Measurements from ENCODE around the gene NCOA3.
A peak's percentile ranks its signal among the peaks of the same experiment; 100 is the strongest.

The NCOA3 gene

DNA sequence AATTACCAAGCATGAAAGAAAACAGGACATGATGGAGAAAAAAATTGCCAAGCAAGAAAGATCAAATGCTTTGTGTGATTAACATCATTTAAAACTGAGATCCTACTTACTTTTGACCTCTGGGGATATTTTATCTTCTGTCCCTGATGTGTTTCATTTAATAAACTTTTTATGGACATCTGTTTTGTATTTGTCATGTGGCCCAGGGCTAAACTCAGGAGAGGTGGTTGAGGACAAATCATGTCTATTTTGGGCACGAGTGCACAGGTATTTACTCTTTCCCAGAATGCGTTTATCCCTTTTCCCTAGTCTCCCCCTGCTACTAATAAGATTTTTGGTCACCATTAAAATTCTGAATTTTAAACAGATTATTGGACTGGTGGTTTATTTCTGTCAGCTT lies 128.2 kb downstream of the NCOA3 start:
- DNase-seq (ENCODE audit: low read depth, low spot score): no peak

DNA sequence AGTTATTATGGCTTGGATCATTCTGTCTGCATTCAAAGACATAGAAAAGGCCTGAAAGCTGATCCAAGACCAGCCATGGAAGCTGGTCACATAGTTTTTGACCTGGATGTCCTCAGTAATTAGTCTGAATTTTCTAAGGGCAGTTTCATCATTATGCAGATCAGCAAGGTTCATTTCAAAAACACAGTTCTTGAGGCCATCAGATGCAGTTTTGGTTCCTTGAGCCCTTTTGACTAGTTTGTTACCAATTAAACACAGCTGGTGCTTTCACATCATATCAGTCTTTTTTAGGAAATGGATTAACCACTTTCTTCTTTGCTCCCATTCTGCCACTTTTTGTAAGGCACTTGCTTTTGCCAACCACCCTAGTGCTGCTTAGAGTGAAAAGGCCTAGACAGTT lies 129.4 kb downstream of the NCOA3 start:
- no peak for DNase-seq (ENCODE audit: low read depth, low spot score)

DNA sequence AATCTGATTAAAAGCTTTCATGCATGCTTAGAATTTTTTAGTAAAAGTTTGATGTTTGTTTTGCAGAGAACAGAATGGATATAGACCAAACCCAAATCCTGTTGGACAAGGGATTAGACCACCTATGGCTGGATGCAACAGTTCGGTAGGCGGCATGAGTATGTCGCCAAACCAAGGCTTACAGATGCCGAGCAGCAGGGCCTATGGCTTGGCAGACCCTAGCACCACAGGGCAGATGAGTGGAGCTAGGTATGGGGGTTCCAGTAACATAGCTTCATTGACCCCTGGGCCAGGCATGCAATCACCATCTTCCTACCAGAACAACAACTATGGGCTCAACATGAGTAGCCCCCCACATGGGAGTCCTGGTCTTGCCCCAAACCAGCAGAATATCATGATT lies 133.6 kb downstream of the NCOA3 start:
- DNase-seq (ENCODE audit: low read depth, low spot score): no peak

DNA sequence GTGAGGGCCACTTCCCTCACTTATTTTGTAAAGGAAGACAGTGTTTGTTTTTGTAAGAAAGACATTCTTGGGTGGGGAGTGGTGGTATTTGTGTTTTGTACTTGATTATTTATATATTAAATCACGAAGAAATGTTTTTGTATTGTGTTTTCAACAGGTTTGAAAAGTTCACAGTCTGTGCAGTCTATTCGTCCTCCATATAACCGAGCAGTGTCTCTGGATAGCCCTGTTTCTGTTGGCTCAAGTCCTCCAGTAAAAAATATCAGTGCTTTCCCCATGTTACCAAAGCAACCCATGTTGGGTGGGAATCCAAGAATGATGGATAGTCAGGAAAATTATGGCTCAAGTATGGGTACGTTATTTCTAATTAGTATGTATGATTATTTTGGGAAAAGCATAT lies 137.2 kb downstream of the NCOA3 start:
- DNase-seq (ENCODE audit: low read depth, low spot score): no peak

DNA sequence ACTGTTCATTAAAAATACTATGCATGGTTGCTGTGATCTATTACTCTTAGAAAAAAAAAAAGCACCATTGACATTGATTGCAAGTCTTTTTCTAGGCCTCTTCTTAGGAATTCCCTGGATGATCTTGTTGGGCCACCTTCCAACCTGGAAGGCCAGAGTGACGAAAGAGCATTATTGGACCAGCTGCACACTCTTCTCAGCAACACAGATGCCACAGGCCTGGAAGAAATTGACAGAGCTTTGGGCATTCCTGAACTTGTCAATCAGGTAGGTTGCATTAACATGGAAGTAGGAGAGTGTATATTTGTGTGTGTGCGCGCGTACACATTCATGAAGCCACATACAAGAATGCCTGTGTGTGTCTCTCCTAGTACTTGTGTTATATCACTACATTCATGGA lies 140.4 kb downstream of the NCOA3 start:
- DNase-seq (ENCODE audit: low read depth, low spot score): no peak

DNA sequence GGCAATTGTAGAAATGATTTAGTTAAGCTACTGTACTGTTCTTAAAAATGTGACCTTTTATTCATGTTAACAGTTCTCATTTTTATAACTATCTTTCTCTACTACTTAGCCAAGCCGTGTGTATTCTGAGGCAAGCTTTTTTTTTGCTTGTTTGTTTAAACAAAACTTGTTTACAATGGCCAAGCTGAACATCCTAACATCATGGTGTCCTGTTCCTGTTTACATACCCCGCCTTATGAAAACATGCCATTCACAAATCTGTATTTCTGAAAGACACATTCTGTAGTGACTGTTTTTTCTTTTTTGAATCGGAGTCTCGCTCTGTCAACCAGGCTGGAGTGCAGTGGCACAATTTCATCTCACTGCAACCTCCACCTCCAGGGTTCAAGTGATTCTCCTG lies 140.9 kb downstream of the NCOA3 start:
- no peak for DNase-seq (ENCODE audit: low read depth, low spot score)

DNA sequence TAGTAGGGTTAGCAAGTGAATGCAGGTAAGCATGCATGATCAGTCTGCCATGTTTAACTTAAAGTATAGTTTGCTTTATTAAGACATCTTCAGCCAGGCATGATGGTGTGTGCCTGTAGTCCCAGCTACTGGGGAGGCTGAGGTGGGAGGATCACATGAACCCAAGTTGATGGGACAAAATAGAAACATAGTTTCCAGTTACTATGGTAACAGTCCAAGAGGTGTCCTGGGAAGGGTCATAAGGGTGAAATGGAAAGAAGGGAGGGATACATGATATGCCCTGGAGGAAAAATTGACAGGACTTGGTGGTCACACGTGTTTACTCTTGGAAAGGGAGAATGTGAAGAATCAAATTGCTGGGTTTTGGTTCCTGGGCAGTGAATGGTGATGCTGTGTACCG lies 143.9 kb downstream of the NCOA3 start:
- no peak for DNase-seq (ENCODE audit: low read depth, low spot score)

DNA sequence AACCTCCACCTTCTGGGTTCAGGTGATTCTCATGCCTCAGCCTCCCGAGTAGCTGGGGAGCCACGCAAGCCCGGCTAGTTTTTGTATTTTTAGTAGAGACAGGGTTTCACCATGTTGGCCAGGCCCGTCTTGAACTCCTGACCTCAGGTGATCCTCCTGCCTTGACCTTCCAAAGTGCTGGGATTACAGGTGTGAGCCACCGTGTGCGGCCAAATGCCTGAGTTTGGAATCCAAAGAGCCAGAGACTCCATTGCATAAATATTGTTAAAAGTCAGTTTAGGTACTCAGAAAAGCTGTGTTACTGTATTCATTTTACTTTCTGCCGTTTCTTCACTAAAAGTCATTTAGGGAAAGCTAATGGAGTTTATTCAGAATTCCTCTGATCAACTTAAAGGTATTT lies 146.3 kb downstream of the NCOA3 start:
- no peak for DNase-seq (ENCODE audit: low read depth, low spot score)

DNA sequence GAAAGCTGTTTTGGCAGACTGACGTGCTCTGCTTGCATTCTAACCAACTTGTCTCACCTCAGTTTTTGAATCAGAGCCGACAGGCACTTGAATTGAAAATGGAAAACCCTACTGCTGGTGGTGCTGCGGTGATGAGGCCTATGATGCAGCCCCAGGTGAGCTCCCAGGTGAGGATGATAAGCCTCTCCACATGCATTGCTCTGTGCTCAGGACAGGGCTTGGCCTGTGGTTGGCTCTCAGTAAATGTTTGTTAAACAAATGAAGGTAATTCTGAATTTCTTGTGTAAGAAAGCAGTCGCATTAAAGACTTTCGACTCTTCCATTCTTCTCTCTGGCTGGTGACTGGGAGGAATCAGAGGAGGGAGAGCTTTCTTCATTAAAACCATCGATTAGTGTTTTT lies 147.3 kb downstream of the NCOA3 start:
- no peak for DNase-seq (ENCODE audit: low read depth, low spot score)

DNA sequence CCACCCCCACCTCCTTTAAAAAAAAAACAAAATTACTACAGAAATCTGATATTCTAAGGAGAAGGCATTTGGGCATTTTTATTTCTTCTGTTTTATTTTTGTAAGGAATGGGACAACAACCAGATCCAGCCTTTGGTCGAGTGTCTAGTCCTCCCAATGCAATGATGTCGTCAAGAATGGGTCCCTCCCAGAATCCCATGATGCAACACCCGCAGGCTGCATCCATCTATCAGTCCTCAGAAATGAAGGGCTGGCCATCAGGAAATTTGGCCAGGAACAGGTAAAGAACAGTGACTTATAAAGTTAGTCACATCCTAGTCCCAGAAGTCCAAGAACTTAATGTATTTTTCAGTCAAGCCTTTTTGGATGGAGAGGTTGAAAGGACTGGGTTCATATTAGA lies 150.6 kb downstream of the NCOA3 start:
- no peak for DNase-seq (ENCODE audit: low read depth, low spot score)

DNA sequence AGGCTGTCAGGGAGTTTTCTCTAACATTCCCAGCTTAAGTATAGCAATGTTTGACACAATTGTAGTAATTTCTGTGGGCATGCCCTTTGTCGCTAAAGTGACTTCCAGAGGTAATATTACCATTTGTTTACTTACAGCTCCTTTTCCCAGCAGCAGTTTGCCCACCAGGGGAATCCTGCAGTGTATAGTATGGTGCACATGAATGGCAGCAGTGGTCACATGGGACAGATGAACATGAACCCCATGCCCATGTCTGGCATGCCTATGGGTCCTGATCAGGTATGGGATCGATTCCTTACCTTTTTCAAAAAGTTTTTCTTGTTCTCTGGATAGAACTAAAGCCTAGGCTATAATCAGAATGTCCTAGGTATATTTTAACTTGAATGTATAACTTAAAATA lies 151.1 kb downstream of the NCOA3 start:
- DNase-seq (ENCODE audit: low read depth, low spot score): no peak

DNA sequence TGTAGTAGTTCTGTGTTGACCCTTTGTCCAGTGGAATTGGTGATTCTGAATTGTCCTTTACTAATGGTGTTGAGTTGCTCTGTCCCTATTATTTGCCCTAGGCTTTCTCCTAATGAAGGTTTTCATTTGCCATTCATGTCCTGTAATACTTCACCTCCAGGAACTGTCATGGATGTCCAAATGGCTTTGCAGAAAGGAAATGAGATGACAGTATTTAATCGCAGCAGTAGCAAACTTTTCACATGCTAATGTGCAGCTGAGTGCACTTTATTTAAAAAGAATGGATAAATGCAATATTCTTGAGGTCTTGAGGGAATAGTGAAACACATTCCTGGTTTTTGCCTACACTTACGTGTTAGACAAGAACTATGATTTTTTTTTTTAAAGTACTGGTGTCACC lies 152.2 kb downstream of the NCOA3 start:
- DNase-seq (ENCODE audit: low read depth, low spot score): no peak

DNA sequence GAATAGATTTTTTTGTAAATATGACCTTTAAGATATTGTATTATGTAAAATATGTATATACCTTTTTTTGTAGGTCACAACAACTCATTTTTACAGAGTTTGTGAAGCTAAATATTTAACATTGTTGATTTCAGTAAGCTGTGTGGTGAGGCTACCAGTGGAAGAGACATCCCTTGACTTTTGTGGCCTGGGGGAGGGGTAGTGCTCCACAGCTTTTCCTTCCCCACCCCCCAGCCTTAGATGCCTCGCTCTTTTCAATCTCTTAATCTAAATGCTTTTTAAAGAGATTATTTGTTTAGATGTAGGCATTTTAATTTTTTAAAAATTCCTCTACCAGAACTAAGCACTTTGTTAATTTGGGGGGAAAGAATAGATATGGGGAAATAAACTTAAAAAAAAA lies 152.7 kb downstream of the NCOA3 start:
- no peak for DNase-seq (ENCODE audit: low read depth, low spot score)

DNA sequence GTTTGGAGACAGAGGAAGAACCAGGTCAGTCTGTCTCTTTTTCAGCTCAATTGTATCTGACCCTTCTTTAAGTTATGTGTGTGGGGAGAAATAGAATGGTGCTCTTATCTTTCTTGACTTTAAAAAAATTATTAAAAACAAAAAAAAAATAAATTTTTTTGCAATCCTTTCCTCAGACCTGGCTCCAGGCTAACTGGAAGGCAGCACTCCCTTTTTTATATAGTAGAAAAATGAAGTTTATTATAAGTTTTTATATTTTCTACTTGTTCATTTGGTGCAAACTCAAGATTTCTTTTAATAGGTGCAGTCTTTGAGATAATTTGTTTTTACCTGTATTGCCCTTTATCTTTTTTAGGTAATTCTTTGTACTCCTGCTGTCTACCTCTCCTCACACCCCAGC lies 153.9 kb downstream of the NCOA3 start:
- no peak for DNase-seq (ENCODE audit: low read depth, low spot score)

DNA sequence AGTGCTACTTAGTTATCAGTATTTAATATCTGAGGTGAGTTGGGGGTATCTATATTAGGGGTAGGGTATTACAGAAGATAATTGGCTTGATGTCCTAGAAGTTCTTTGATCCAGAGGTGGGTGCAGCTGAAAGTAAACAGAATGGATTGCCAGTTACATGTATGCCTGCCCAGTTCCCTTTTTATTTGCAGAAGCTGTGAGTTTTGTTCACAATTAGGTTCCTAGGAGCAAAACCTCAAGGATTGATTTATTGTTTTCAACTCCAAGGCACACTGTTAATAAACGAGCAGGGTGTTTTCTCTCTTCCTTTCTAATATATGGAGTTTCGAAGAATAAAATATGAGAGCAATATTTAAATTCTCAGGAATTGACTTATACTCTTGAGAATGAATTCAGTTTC lies 154.6 kb downstream of the NCOA3 start:
- no peak for DNase-seq (ENCODE audit: low read depth, low spot score)

DNA sequence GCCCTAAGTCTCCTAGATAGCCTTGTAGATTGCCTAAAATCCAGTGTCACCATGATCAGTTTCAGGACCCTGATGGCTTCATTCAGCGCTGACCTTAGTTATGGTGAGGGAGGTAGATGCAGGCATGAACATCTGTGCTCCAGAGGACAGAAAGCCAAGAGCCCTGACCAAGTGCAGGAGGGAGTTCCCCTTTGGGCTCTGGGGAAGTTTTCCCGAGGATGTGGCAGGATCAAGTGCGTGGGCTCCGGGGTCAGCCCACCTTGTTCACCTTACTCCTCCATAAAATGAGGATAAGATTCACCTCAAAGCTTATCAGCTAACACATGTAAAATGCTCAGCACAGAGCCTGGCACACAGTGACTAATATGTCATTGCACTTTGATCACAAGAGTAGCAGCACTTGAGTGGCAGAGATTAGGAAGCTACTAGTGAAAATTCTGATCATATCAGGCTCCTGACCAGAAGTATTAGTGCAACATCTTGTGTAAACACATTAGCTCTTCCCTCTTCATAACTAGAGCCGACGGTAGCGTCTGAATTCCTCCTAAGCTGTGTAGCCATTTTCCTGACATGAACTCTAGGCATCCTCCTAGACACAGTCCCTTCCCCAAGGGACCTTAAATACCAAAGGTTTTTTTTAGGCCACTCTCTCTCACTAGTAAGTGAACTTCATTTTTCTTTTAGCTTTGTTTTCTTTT lies 158.4 kb downstream of the NCOA3 start:
- DNase-seq (ENCODE audit: low read depth, low spot score): no peak

DNA sequence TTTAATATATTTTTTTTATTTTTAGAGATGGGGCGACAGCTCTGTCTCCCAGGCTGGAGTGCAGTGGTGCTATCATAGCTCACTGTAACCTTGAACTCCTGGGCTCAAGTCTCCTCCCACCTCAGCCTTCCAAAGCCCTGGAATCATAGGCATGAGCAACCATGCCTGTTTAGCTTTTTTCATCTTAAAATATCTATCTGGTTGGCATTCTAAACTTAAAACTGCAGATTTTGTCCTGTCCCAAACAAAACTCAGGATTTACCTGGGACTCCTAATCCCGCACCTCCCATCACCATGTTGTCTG lies 158.9 kb downstream of the NCOA3 start:
- no peak for DNase-seq (ENCODE audit: low read depth, low spot score)

DNA sequence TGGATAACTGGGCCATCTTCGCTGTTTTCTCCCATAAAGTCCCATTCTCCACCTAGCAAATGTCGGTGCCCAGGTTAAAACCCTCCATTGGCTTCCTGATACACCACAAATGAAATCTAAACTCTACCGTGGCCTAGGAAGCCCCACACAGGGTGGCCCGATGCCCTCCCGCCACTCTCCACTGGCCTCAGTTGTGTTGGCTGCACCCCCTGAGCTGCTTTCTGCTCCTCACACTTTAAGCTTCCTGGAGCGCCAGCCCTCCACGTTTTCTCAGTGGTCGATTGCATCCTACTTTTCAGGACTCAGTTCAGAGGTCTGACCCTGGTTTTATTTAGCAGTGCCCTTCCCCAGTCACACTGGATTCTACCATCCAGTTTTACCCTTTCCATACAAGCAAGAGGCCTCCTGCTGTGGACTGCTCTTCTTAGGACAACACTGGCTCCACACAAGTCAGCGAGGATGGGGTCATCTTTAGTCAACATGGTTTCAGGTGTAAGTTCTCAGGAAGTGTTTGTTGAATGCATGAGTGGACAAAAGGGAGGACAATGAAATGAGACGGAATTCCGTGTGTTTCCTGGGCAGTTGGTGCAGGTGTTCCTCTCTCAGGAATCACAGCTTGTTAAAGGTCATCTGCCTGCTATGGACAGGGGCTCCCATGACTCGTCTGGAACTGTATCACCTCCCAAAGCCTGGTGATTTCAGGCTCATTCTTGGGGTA lies 159.5 kb downstream of the NCOA3 start:
- no peak for DNase-seq (ENCODE audit: low read depth, low spot score)

DNA sequence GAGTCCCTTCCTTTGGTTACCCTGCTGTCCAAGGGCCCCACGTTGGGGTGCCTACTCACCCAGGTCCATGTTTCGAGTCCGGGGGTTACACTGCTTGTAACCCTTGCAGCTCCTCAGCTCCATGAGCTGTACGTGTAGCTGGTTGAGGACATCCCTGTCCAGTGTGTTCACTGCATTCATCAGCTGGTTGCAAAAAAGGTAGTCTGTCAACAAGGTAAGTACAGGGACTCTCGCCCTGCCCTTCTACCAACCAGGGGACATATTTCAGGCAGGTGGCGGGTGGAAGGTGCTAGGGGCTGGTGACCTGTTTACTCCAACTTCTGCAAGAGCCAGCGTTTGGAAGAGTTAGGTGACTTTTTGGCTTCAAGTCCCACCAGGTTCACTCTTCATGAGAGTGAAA lies 160.0 kb downstream of the NCOA3 start:
- DNase-seq (ENCODE audit: low read depth, low spot score): no peak

DNA sequence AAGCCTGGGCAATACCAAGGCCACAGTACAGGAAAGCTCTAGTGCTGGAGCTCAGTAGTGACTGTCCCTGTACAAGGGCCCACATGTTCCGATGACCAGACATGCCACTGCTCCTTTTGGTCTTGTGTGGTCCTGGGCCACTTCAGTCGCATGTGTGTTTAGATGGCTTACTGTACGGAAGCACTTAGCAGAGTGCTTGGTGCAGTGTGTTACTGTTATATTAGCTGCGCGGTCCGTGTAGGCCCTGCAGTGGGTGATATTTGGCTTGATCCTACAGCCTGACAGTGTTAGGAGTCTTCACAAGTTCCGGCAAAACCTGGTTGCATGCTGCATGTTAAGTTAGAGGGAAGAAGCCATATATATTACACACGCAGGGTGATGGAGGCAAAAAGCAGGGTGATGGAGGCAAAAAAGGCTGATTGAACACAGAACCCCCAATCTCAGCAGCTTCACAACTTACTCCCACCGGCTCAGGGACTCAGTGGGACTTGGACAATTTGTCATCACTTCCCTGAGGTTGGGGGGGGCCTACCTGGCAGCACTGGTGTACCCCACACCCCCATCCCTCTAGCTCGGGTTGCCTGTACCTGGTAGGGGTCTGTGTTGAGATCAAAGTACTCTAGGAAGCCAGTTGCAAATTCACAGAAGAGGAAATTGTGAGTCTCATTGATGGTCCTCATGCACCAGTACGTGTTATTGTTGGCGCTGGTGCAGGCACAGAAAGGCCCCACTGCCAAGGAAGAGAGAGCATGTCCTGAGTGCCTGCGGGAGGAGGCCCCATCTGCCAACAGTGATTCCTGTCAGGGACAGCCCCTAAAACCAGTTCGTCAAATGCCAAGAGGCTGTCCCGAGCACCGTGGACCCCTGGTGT lies 161.0 kb downstream of the NCOA3 start:
- no peak for DNase-seq (ENCODE audit: low read depth, low spot score)

DNA sequence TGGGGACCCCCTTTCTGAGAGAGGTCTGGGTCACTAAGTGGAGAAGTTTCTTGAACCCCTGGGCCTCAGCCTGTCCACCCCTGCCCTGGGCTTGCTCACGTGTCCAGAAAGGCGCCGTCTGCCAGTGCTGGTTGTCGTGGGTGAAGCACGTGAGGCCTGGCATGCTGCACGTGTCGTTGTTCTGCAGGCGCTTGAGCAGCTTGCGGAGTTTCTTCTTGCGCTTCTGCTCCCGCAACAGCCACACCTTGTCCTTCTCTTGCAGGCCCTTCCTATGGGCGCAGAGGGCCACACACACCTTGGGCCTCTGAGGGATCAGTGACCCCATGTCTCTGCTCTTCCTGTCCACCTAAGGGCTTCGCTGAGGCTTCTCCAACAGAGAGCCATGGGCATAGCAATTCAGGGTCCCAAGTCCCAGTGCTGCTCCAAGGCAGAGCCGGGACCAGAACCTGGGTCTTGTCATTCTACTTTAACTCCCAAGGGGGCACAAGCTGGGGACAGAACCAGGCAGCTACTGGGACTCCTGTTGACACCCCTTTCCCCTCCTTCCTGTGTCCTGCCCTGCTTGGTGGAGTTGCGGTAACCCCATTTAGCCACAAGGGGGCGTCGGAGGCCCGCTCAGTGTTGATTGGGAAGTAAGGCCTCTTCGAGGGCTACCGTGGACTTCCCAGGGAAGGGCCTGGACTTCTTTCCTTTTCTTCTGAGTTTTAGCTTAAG lies 161.8 kb downstream of the NCOA3 start:
- peak; percentile 91 for DNase-seq (ENCODE audit: low read depth, low spot score)

DNA sequence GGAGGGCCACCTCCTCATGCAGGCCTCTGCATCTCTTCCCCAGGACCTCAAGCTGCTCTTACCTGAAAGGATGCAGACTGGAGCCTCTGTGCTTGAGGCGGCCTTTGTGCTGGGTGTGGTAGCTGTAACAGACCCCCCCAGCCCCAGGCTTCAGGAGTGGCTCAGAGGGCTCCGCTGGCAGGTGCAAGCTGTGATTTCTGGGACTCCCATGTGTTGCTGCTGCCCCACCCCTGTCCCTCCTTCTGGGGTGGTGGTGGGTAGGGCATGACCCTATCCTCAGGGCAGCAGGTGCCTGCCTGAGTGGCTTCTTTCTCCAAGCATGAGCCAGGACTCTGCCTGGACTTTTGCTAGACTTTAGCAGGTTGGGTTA lies 162.4 kb downstream of the NCOA3 start:
- no peak for DNase-seq (ENCODE audit: low read depth, low spot score)
